ENCODE data around the gene PDE10A.

DNA sequence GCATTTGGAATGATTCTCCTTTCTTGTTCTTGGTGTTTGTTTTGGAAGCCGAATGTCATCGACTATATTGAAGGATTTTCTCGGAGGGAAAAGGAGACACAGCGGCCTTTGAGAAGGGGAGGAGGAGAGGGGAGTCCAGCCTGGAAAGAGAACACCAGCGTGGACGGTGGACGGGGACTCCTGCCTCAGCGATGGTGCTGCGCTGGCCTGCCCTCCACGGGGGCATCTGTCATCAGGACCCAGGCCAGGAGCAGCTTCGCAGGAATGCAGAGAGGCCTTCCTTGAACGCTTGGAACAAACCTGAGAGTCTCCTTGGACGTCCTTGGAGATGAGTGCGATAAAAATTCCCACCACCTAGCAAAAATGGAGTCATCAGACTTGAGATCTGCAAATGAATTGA lies 345.3 kb downstream of the PDE10A start:
- no peak for TF ChIP-seq POLR2AphosphoS5 (IDR thresholded peaks at IDR 0.05; ENCODE audit: borderline replicate concordance, low read depth, low read length)
- TF ChIP-seq EZH2 (IDR thresholded peaks at IDR 0.05): no peak

Measured in SK-N-MC (cell line).